Measurements from ENCODE around the gene ALCAM.

DNA sequence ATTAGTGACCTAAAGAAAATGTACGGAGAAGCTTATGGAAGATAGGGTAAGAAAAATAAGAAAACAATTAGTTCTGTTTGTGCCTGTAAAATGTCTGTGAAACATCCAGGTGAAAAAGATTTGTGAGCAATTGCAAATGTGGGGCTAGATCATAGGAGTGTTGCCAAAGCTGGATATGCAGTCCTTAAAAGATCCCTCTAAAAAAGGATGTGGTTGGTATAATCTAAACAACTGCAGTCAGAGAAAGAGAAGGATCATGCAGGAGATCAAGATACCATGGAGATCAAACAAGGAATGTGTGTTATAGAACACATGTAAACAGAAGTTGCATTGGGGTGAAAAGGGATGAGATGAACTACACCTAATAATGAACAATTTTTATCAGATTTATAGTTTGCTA is 116.8 kb downstream of the ALCAM start:
- no peak for TF ChIP-seq POLR2A (IDR thresholded peaks at IDR 0.05)
- TF ChIP-seq, protein P1, sequence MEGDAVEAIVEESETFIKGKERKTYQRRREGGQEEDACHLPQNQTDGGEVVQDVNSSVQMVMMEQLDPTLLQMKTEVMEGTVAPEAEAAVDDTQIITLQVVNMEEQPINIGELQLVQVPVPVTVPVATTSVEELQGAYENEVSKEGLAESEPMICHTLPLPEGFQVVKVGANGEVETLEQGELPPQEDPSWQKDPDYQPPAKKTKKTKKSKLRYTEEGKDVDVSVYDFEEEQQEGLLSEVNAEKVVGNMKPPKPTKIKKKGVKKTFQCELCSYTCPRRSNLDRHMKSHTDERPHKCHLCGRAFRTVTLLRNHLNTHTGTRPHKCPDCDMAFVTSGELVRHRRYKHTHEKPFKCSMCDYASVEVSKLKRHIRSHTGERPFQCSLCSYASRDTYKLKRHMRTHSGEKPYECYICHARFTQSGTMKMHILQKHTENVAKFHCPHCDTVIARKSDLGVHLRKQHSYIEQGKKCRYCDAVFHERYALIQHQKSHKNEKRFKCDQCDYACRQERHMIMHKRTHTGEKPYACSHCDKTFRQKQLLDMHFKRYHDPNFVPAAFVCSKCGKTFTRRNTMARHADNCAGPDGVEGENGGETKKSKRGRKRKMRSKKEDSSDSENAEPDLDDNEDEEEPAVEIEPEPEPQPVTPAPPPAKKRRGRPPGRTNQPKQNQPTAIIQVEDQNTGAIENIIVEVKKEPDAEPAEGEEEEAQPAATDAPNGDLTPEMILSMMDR (IDR thresholded peaks at IDR 0.05) = no peak
- TF ChIP-seq POLR2AphosphoS5 (IDR thresholded peaks at IDR 0.05) = no peak
- no peak for TF ChIP-seq EP300 (IDR thresholded peaks at IDR 0.05)
